GM12878 (cell line): ENCODE data around the gene DCUN1D4. TPM values are rescaled to one million over a fixed set of nuclear protein-coding genes. Genes with fewer than 3 reads are reported as not detected.

Experiments
- ATAC-seq: fragments of 200-7000 bp; cut with Tn5 transposase; 3 replicates; pipeline ENCODE4 v1.9.1; 2020; ENCODE audit warnings: mild to moderate bottlenecking, moderate library complexity
- BruUV-seq: library from RNA; stranded (reverse); fragments of 400-500 nt; replicated peaks from 2 replicates; lab custom pipeline; 2021; lab: Mats Ljungman, UMichigan
- CTCF ChIA-PET: fragments of 300-600 bp; sonication (Branson Sonifier 250); formaldehyde crosslinking; extraction: SDS; loops from one replicate; lab custom pipeline; 2021; ENCODE audit warnings: inconsistent platforms; lab: Yijun Ruan, JAX
- POLR2A ChIA-PET: fragments of 350-600 bp; formaldehyde crosslinking; extraction: SDS; loops from one replicate; lab custom pipeline; 2021; ENCODE audit warnings: inconsistent platforms; lab: Charles Lee
- RAD21 ChIA-PET: fragments of 300-600 bp; sonication (Branson Sonifier 250); formaldehyde crosslinking; loops from one replicate; lab custom pipeline; 2023; ENCODE audit warnings: antibody characterized with exemption; ENCODE audit not compliant: unreplicated experiment; lab: Charles Lee
- SMC1A ChIA-PET: fragments of 300-600 bp; sonication (Branson Sonifier 250); formaldehyde crosslinking; loops from one replicate; lab custom pipeline; 2023; ENCODE audit not compliant: unreplicated experiment, uncharacterized antibody; lab: Charles Lee
- DNase-seq: peaks from one replicate; pipeline ENCODE4 v3.0.0-alpha.2; 2011; ENCODE audit warnings: low read depth, low spot score
- FAIRE-seq: peaks from 3 replicates; lab custom pipeline; 2011; peaks lifted over from hg19 to GRCh38; lab: Jason Lieb, UNC
- H2AFZ ChIP-seq: 2 replicates; pipeline ENCODE4 v1.6.0; 2011; ENCODE audit warnings: low read depth, low read length, control low read depth; ENCODE audit not compliant: control insufficient read depth
- H3K27ac ChIP-seq: 2 replicates; pipeline ENCODE4 v1.5.1; 2011; ENCODE audit warnings: control low read depth; ENCODE audit not compliant: control insufficient read depth, insufficient read depth
- H3K27me3 ChIP-seq, 2 experiments: replicated peaks in 1 of 2; 2 replicates each; pipeline versions ENCODE4 v1.6.0 to v1.6.1; 2011; ENCODE audit warnings: low read length in 1 of 2; ENCODE audit not compliant: control insufficient read depth in 2 of 2, insufficient read depth in 2 of 2
- H3K36me3 ChIP-seq, 2 experiments: 2 replicates each; pipeline ENCODE4 v1.5.1; 2011; ENCODE audit warnings: low read length in 1 of 2; ENCODE audit not compliant: control insufficient read depth in 2 of 2, insufficient read depth in 2 of 2
- H3K4me1 ChIP-seq: 2 replicates; pipeline ENCODE4 v1.6.1; 2011; ENCODE audit warnings: mild to moderate bottlenecking, low read length, moderate library complexity, mixed read lengths; ENCODE audit not compliant: control insufficient read depth, insufficient read depth
- H3K4me2 ChIP-seq: 2 replicates; pipeline ENCODE4 v1.6.0; 2011; ENCODE audit warnings: control low read depth; ENCODE audit not compliant: control insufficient read depth, insufficient read depth
- H3K4me3 ChIP-seq: fragments of 200-600 bp; sonication (generic); 2 replicates; pipeline ENCODE4 v1.5.1; 2016
- H3K79me2 ChIP-seq: 2 replicates; pipeline ENCODE4 v1.6.0; 2011; ENCODE audit warnings: low read length; ENCODE audit not compliant: control insufficient read depth, insufficient read depth
- H3K9ac ChIP-seq: 2 replicates; pipeline ENCODE4 v1.8.0; 2011; ENCODE audit warnings: low read length, control low read depth, mixed read lengths; ENCODE audit not compliant: control insufficient read depth, insufficient read depth
- H3K9me3 ChIP-seq: replicated peaks from 3 replicates; pipeline ENCODE4 v1.5.1; 2011; ENCODE audit warnings: mild to moderate bottlenecking, low read length; ENCODE audit not compliant: control insufficient read depth, insufficient read depth
- H4K20me1 ChIP-seq: 2 replicates; pipeline ENCODE4 v1.6.0; 2011; ENCODE audit not compliant: control insufficient read depth, insufficient read depth
- ELK1 ChIP-seq: IDR thresholded peaks from 2 replicates; pipeline ENCODE4 v1.6.1; 2012; ENCODE audit warnings: low read depth, low read length, improper control_type of control experiment
- EZH2 ChIP-seq: IDR thresholded peaks from 2 replicates; pipeline ENCODE4 v1.6.1; 2012; ENCODE audit warnings: low read depth, mild to moderate bottlenecking, control low read depth, inconsistent platforms, low read length, borderline replicate concordance; ENCODE audit not compliant: control insufficient read depth
- ZBTB4 ChIP-seq: fragments of 450-650 bp; formaldehyde crosslinking; IDR thresholded peaks from 2 replicates; pipeline ENCODE4 v1.4.0; 2022; ENCODE audit warnings: mild to moderate bottlenecking, moderate library complexity
- WGBS: methylation state at CpG from one replicate; pipeline ENCODE4 v1.1.6; 2016; ENCODE audit warnings: low lambda C conversion rate; ENCODE audit not compliant: insufficient replicate concordance, insufficient coverage; ENCODE audit errors: missing lambda C conversion rate; 5-methylcytosine and 5-hydroxymethylcytosine counted together
- in situ Hi-C: fragments of 300-500 bp; cut with MboI; formaldehyde crosslinking; loops from 9 replicates; pipeline ENCODE4 v1.14.3; 2018; ENCODE audit warnings: mixed read lengths
- intact Hi-C: fragments of 100-400 bp; cut with micrococcal nuclease; formaldehyde crosslinking; loops from one replicate; pipeline ENCODE4 v1.14.2; 2022; ENCODE audit not compliant: unreplicated experiment
- polyA plus RNA-seq, 11 experiments: library from polyadenylated mRNA; depleted of rRNA in 4 of 11; unstranded in 6 of 11; stranded (reverse) in 5 of 11; fragments of >200 nt; fragmentation: Nextera tagmentation in 4 of 11; fragmentation: Illumina TruSeq in 1 of 11; extraction: Ambion mirVana in 4 of 11; extraction: Trizol in 1 of 11; gene quantifications; 1 replicate in 1 of 11; 2 replicates in 10 of 11; pipeline versions ENCODE4 v1.2.1 to v1.2.3, GENCODE V29; 2011 to 2016; ENCODE audit warnings: inconsistent platforms in 2 of 11, missing spikeins in 2 of 11, low read depth in 1 of 11
- total RNA-seq, 4 experiments: library from RNA; depleted of rRNA in 3 of 4; stranded (reverse); fragments of >200 nt in 3 of 4; fragmentation: Illumina TruSeq in 1 of 4; extraction: Trizol in 1 of 4; gene quantifications; 2 replicates each; pipeline versions ENCODE4 v1.2.1 to v1.2.3, GENCODE V29; 2013 to 2021

The DCUN1D4 gene
- total and polyA plus RNA-seq, 10 of the 15 experiments (the other 5 are each of a cell fraction or from before 2014, with no cell fraction given), result 7.1 to 62.6 (median 16.8) TPM

GRCh38 chr4:51842167-51842553 is 793 bp upstream of the DCUN1D4 start:
- H3K4me2 ChIP-seq, result peak overlapping the region; percentile 100
- 2% methylated on average over 20 of the region's 20 CpGs for WGBS
- no peak for TF ChIP-seq ELK1
- TF ChIP-seq EZH2, result no peak
- TF ChIP-seq ZBTB4 (CRISPR knock-in tag), result no peak
- TF ChIP-seq, all 136 proteins: peak for 0
- ChIA-PET RAD21 (interaction anchor here (0.7 to 1.4 kb wide), 6 partner anchors 10 to 801 kb away, joined by 3 to 7 read pairs (median 4); no protein-coding TSS in a partner anchor), POLR2A (interaction anchor here (0.5 to 0.9 kb wide), 3 partner anchors 10 to 53 kb away, joined by 3 to 4 read pairs (median 4); no protein-coding TSS in a partner anchor), CTCF (interaction anchor here (1.2 to 3.0 kb wide), 2 partner anchors 10 to 53 kb away, joined by 3 to 12 read pairs; no protein-coding TSS in a partner anchor), SMC1A (interaction anchor here (0.6 to 1.3 kb wide), 3 partner anchors 11 to 126 kb away, joined by 3 to 4 read pairs (median 3); no protein-coding TSS in a partner anchor)
- Histone ChIP-seq H2AFZ (peak overlapping the region; percentile 97), H3K4me1 (peaks cover 5% of the 10 kb centered on the region), H3K27me3 (no peaks in the 10 kb centered on the region), H3K9me3 (no peaks in the 10 kb centered on the region), H3K9ac (peak overlapping the region; percentile 69), H3K36me3 (no peaks in the 10 kb centered on the region), H4K20me1 (no peaks in the 10 kb centered on the region), H3K27ac (peak overlapping the region; percentile 42), H3K79me2 (peaks cover 25% of the 10 kb centered on the region), H3K4me3 (peak overlapping the region; percentile 86)
- ATAC-seq, result no peak
- intact Hi-C loops (loop anchor here (2.0 to 5.0 kb wide), 3 partner anchors 65 to 880 kb away; no protein-coding TSS in a partner anchor), in situ Hi-C loops (no loop called here)
- DNase-seq, result no peak
- BruUV-seq, result no TSS peak
- FAIRE-seq, result no peak
